HL-60 (cell line): ENCODE data around the gene KRT82.

Experiments used
- GABPA ChIP-seq: IDR thresholded peaks from 2 replicates; pipeline ENCODE4 v1.6.1; 2012; ENCODE audit warnings: low read depth
- POLR2AphosphoS5 ChIP-seq: IDR thresholded peaks from 2 replicates; pipeline ENCODE4 v1.6.1; 2012; ENCODE audit warnings: low read depth
- TF ChIP-seq, protein P1 (sequence below): IDR thresholded peaks from one replicate; pipeline ENCODE4 v1.5.1; 2011; ENCODE audit warnings: low read length, control low read depth, inconsistent platforms; ENCODE audit not compliant: insufficient read depth
- TF ChIP-seq, protein P2 (sequence below): IDR thresholded peaks from 2 replicates; pipeline ENCODE4 v1.6.1; 2012; ENCODE audit warnings: low read depth; ENCODE audit not compliant: insufficient replicate concordance

DNA sequence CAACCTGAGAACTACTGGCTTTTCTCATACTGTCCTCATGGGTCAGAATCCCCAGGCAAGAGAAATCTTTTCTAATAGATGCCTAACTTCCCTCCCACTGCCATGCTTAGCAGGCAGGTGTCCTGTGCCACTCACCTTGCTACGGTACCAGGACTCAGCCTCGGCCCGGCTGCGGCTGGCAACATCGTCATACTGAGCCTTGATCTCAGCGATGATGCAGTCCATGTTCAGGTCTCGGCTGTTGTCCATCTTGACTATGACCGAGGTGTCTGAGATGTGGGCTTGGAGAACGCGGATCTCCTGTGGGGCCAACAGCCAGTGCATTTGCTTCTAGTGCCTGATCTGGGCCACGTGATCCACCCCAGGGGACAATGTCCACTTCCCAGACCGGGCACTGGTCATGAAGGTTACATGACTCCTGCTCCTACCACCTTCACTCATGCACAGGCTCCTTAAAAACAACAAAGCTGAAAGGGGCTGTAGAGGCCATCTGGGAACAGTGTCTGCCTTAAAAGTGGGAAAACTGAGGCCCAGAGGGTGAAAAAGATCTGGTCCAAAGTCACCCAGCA, 42.9 kb downstream of the KRT82 start:
- TF ChIP-seq, protein P1, sequence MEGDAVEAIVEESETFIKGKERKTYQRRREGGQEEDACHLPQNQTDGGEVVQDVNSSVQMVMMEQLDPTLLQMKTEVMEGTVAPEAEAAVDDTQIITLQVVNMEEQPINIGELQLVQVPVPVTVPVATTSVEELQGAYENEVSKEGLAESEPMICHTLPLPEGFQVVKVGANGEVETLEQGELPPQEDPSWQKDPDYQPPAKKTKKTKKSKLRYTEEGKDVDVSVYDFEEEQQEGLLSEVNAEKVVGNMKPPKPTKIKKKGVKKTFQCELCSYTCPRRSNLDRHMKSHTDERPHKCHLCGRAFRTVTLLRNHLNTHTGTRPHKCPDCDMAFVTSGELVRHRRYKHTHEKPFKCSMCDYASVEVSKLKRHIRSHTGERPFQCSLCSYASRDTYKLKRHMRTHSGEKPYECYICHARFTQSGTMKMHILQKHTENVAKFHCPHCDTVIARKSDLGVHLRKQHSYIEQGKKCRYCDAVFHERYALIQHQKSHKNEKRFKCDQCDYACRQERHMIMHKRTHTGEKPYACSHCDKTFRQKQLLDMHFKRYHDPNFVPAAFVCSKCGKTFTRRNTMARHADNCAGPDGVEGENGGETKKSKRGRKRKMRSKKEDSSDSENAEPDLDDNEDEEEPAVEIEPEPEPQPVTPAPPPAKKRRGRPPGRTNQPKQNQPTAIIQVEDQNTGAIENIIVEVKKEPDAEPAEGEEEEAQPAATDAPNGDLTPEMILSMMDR, result no peak
- TF ChIP-seq GABPA (no peak), POLR2AphosphoS5 (no peak)
- TF ChIP-seq, protein P2, sequence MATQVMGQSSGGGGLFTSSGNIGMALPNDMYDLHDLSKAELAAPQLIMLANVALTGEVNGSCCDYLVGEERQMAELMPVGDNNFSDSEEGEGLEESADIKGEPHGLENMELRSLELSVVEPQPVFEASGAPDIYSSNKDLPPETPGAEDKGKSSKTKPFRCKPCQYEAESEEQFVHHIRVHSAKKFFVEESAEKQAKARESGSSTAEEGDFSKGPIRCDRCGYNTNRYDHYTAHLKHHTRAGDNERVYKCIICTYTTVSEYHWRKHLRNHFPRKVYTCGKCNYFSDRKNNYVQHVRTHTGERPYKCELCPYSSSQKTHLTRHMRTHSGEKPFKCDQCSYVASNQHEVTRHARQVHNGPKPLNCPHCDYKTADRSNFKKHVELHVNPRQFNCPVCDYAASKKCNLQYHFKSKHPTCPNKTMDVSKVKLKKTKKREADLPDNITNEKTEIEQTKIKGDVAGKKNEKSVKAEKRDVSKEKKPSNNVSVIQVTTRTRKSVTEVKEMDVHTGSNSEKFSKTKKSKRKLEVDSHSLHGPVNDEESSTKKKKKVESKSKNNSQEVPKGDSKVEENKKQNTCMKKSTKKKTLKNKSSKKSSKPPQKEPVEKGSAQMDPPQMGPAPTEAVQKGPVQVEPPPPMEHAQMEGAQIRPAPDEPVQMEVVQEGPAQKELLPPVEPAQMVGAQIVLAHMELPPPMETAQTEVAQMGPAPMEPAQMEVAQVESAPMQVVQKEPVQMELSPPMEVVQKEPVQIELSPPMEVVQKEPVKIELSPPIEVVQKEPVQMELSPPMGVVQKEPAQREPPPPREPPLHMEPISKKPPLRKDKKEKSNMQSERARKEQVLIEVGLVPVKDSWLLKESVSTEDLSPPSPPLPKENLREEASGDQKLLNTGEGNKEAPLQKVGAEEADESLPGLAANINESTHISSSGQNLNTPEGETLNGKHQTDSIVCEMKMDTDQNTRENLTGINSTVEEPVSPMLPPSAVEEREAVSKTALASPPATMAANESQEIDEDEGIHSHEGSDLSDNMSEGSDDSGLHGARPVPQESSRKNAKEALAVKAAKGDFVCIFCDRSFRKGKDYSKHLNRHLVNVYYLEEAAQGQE, result no peak
